Lower leg skin (tissue), 4 donors: Measurements from ENCODE around the gene ELAVL2. TPM values are rescaled to one million over a fixed set of nuclear protein-coding genes. Genes with fewer than 3 reads are reported as not detected.

ENCODE experiments used
- DNase-seq, 2 donors: peaks; one replicate each; pipeline ENCODE4 v3.0.0-alpha.2; 2019; ENCODE audit warnings: low spot score in 2 of 2
- H3K4me3 ChIP-seq: fragments of 200-600 bp; sonication (generic); 2 replicates; pipeline ENCODE4 v1.5.1; 2017; ENCODE audit warnings: mild to moderate bottlenecking, low read depth; ENCODE audit not compliant: poor library complexity, severe bottlenecking
- CTCF ChIP-seq, 3 donors: fragments of 450-650 bp; IDR thresholded peaks; one replicate each; pipeline ENCODE4 v1.5.1; 2016; ENCODE audit warnings: antibody characterized with exemption in 3 of 3, mild to moderate bottlenecking in 3 of 3, moderate library complexity in 2 of 3
- POLR2A ChIP-seq, 2 donors: fragments of 450-650 bp; IDR thresholded peaks; one replicate each; pipeline ENCODE4 v1.6.1; 2016 to 2017; ENCODE audit warnings: antibody characterized with exemption in 2 of 2, mild to moderate bottlenecking in 1 of 2, moderate library complexity in 1 of 2
- WGBS, 2 donors: methylation state at CpG; one replicate each; pipeline ENCODE4 v1.1.5; 2018; 5-methylcytosine and 5-hydroxymethylcytosine counted together
- intact Hi-C: fragments of 100-400 bp; cut with DNase I; formaldehyde crosslinking; loops from one replicate; pipeline ENCODE4 v1.15.0; 2023; ENCODE audit warnings: low total_unique reads
- total RNA-seq, 4 donors: library from RNA; depleted of rRNA; stranded (reverse); fragments of >200 nt; gene quantifications; one replicate each; pipeline ENCODE4 v1.1.0, GENCODE V29; 2016

The ELAVL2 gene
- total RNA-seq, 4 donors from 2014 or later = 0.11 to 1.3 (median 0.42) TPM

- intact Hi-C loops = no loop called here
Measured at GRCh38 chr9:23783509-23783908, 42.5 kb downstream of the ELAVL2 start.

GRCh38 chr9:23779220-23779619 is 46.8 kb downstream of the ELAVL2 start:
- intact Hi-C loops = no loop called here
- no peak overlapping the region for H3K4me3 ChIP-seq
- TF ChIP-seq CTCF (IDR thresholded peaks at IDR 0.05) (no peak), POLR2A (IDR thresholded peaks at IDR 0.05) (no peak)
- DNase-seq = no peak
- 35 to 37% methylated on average over 2 of the region's 2 CpGs for WGBS, 2 donors

More at GRCh38 chr9:23783509-23783908, 42.5 kb downstream of the ELAVL2 start:
- TF ChIP-seq CTCF (IDR thresholded peaks at IDR 0.05) (no peak), POLR2A (IDR thresholded peaks at IDR 0.05) (no peak)
- no peak overlapping the region for H3K4me3 ChIP-seq
- WGBS, 2 donors = 65 to 69% methylated on average over 1 of the region's 1 CpG
- no peak for DNase-seq

GRCh38 chr9:23777328-23777727 is 48.7 kb downstream of the ELAVL2 start:
- no peak overlapping the region for H3K4me3 ChIP-seq
- DNase-seq = no peak
- no peak for TF ChIP-seq CTCF (IDR thresholded peaks at IDR 0.05)
- no peak for TF ChIP-seq POLR2A (IDR thresholded peaks at IDR 0.05)
- 86 to 89% methylated on average over 5 of the region's 5 CpGs for WGBS, 2 donors
- intact Hi-C loops = no loop called here

- no peak overlapping the region for H3K4me3 ChIP-seq
- intact Hi-C loops = no loop called here
- DNase-seq = no peak
- 63 to 65% methylated on average over 6 of the region's 6 CpGs for WGBS, 2 donors
- no peak for TF ChIP-seq POLR2A (IDR thresholded peaks at IDR 0.05)
- no peak for TF ChIP-seq CTCF (IDR thresholded peaks at IDR 0.05)
Measured at GRCh38 chr9:23775549-23775948, 50.5 kb downstream of the ELAVL2 start.

- TF ChIP-seq POLR2A (IDR thresholded peaks at IDR 0.05) = no peak
- TF ChIP-seq CTCF (IDR thresholded peaks at IDR 0.05) = no peak
- 44 to 51% methylated on average over 2 of the region's 2 CpGs for WGBS, 2 donors
- no peak overlapping the region for H3K4me3 ChIP-seq
- intact Hi-C loops = no loop called here
- no peak for DNase-seq
Measured at GRCh38 chr9:23774266-23774665, 51.8 kb downstream of the ELAVL2 start.

- no peak overlapping the region for H3K4me3 ChIP-seq
Measured at GRCh38 chr9:23772385-23772783, 53.7 kb downstream of the ELAVL2 start.

More at GRCh38 chr9:23772385-23772783, 53.7 kb downstream of the ELAVL2 start:
- intact Hi-C loops = no loop called here
- TF ChIP-seq CTCF (IDR thresholded peaks at IDR 0.05) = no peak
- TF ChIP-seq POLR2A (IDR thresholded peaks at IDR 0.05) = no peak
- no peak for DNase-seq
